Measurements from ENCODE around the gene ADARB2.

Gene ADARB2

DNA sequence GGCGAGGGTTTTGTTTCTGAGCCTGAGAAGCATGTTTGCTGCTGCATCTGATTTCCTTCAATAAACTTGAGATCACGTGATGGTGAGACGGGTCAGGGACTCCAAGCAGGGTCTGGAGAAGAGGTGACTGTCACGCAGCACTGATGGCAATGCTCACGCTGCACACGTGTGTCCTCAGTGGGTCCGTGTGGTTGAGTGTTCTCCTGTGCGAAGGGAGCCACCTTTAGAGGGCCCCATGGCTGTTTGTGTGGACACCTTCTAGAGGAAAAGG, 580.8 kb downstream of the ADARB2 start:
- no peaks in the 10 kb centered on the region for H3K36me3 ChIP-seq (ENCODE audit: control insufficient read depth in 2 of 2, insufficient read depth in 1 of 2, low read length in 2 of 2)
- no peak overlapping the region for H3K27ac ChIP-seq (ENCODE audit: extremely low read depth, low read depth, low read length)
- H3K4me1 ChIP-seq (ENCODE audit: control insufficient read depth, insufficient read depth, low read length) = no peaks in the 10 kb centered on the region
- POLR2A ChIA-PET = no interaction called here
- CTCF ChIA-PET = no interaction called here
- TF ChIP-seq ZNF571 (tag by site-specific recombination; IDR thresholded peaks at IDR 0.05) (no peak), ZNF274 (IDR thresholded peaks at IDR 0.05; ENCODE audit: low read length) (no peak), ZNF274 (tag by site-specific recombination; IDR thresholded peaks at IDR 0.05; ENCODE audit: borderline replicate concordance) (no peak)
- no peaks in the 10 kb centered on the region for H3K9me3 ChIP-seq (ENCODE audit: control insufficient read depth, insufficient read depth, low read depth, low read length)
- no peak overlapping the region for H3K4me3 ChIP-seq (ENCODE audit: low read depth, low read length)

DNA sequence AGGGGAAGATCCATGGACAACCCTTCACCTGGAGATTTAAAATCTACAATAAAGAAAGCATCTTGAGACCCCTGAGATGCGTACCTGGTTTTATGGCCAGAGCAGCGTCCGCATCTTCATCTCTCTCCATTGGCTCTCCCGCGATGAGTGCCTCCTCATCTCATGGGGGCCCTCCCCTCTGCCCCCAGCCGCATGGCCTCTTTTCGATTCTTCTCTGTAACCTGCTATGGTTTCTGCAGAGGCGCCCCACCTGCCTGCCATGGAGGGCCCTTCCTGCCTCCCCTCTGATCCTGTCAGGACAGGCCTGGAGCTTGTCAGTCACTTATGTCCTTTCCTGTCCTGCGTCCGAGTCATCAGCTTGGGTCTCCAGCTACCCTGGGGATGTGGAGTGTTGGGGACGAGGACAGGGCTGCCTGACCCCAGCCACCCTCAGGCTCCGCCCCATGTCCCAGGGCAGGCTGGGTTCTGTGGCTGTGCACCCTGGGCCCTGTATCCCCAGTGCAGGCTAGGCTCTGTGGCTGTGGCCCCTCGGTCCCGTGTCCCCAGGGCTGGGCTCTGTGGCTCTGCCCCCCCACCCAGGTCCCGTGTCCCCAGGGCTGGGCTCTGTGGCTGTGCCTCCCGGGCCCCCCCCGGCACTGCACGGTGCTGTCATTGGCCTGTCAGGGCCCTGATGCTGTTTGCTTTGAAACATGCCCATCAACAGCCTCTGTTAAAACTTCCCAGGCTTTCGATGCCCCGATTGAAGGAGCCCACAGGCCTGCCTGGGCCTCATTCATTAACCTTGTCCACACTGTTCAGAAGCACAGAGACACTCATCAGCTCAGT, 581.3 kb downstream of the ADARB2 start:
- H3K27ac ChIP-seq (ENCODE audit: extremely low read depth, low read depth, low read length) = no peak overlapping the region
- no peak for TF ChIP-seq ZFP3 (tag by site-specific recombination; IDR thresholded peaks at IDR 0.05; ENCODE audit: low read depth)
- TF ChIP-seq KLF1 (tag by site-specific recombination; IDR thresholded peaks at IDR 0.05) = no peak
- TF ChIP-seq, protein P1, sequence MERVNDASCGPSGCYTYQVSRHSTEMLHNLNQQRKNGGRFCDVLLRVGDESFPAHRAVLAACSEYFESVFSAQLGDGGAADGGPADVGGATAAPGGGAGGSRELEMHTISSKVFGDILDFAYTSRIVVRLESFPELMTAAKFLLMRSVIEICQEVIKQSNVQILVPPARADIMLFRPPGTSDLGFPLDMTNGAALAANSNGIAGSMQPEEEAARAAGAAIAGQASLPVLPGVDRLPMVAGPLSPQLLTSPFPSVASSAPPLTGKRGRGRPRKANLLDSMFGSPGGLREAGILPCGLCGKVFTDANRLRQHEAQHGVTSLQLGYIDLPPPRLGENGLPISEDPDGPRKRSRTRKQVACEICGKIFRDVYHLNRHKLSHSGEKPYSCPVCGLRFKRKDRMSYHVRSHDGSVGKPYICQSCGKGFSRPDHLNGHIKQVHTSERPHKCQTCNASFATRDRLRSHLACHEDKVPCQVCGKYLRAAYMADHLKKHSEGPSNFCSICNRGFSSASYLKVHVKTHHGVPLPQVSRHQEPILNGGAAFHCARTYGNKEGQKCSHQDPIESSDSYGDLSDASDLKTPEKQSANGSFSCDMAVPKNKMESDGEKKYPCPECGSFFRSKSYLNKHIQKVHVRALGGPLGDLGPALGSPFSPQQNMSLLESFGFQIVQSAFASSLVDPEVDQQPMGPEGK (tag by site-specific recombination; IDR thresholded peaks at IDR 0.05) = no peak
- no peak for TF ChIP-seq ZNF341 (tag by site-specific recombination; IDR thresholded peaks at IDR 0.05; ENCODE audit: low read depth)
- TF ChIP-seq TCF7L2 (IDR thresholded peaks at IDR 0.05; ENCODE audit: borderline replicate concordance, low read depth, low read length) = no peak
- TF ChIP-seq, protein P2, sequence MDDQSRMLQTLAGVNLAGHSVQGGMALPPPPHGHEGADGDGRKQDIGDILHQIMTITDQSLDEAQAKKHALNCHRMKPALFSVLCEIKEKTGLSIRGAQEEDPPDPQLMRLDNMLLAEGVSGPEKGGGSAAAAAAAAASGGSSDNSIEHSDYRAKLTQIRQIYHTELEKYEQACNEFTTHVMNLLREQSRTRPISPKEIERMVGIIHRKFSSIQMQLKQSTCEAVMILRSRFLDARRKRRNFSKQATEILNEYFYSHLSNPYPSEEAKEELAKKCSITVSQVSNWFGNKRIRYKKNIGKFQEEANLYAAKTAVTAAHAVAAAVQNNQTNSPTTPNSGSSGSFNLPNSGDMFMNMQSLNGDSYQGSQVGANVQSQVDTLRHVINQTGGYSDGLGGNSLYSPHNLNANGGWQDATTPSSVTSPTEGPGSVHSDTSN (CRISPR knock-in tag; IDR thresholded peaks at IDR 0.05) = no peak
- no peak for TF ChIP-seq ZBTB7A (tag by site-specific recombination; IDR thresholded peaks at IDR 0.05; ENCODE audit: low read depth)
- no peak for TF ChIP-seq FEZF1 (tag by site-specific recombination; IDR thresholded peaks at IDR 0.05)
- TF ChIP-seq ZNF677 (tag by site-specific recombination; IDR thresholded peaks at IDR 0.05) = no peak
- no peak for TF ChIP-seq ZNF600 (tag by site-specific recombination; IDR thresholded peaks at IDR 0.05)
- TF ChIP-seq ZNF560 (tag by site-specific recombination; IDR thresholded peaks at IDR 0.05; ENCODE audit: borderline replicate concordance) = no peak
- no peak overlapping the region for H3K4me3 ChIP-seq (ENCODE audit: low read depth, low read length)
- POLR2A ChIA-PET = no interaction called here
- H3K4me1 ChIP-seq (ENCODE audit: control insufficient read depth, insufficient read depth, low read length) = no peaks in the 10 kb centered on the region
- CTCF ChIA-PET = no interaction called here
- no peaks in the 10 kb centered on the region for H3K9me3 ChIP-seq (ENCODE audit: control insufficient read depth, insufficient read depth, low read depth, low read length)
- H3K36me3 ChIP-seq (ENCODE audit: control insufficient read depth in 2 of 2, insufficient read depth in 1 of 2, low read length in 2 of 2) = no peaks in the 10 kb centered on the region

DNA sequence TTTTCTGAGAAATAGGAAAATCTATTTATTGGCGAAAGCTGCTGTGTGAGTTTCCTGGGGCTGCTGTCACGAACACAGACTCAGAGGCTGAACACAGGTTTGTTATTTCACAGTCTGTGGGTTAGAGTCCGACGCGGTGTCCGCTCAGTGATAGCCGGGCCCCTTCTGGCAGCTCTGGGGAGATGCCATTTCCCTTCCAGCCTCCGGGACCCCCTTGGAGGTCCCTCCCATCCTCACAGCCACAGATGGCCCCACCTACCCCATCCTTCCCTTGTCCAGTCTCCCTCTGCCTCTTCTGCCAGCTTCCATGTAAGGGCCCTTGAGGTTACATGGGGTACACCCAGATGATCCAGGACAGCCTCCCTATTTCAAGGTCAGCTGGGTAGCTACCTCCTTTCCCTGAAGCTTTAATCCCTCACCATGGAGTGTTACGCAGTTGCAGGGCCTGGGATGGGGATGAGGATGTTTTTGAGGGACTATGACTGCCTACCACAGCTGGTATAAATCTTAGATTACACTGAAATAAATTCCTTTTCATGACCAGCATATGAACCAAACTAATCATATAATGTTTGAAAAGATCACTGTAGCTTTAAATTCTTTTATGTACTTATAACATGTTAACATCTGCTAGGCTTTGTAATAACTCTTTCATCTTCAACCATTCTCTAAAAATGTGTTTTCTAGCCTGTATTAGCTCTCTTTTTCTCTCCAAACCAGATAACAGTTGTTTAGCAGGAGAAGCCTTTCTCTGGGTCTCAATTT, 582.6 kb downstream of the ADARB2 start:
- H3K27ac ChIP-seq (ENCODE audit: extremely low read depth, low read depth, low read length) = no peak overlapping the region
- no peaks in the 10 kb centered on the region for H3K9me3 ChIP-seq (ENCODE audit: control insufficient read depth, insufficient read depth, low read depth, low read length)
- no peaks in the 10 kb centered on the region for H3K36me3 ChIP-seq (ENCODE audit: control insufficient read depth in 2 of 2, insufficient read depth in 1 of 2, low read length in 2 of 2)
- no peaks in the 10 kb centered on the region for H3K4me1 ChIP-seq (ENCODE audit: control insufficient read depth, insufficient read depth, low read length)
- H3K4me3 ChIP-seq (ENCODE audit: low read depth, low read length) = no peak overlapping the region
- ChIA-PET CTCF (interaction anchor here (0.5 kb wide), 1 partner anchor 226 kb away, joined by 4 read pairs; no protein-coding TSS in a partner anchor), POLR2A (no interaction called here)
- TF ChIP-seq ZNF354C (tag by site-specific recombination; IDR thresholded peaks at IDR 0.05; ENCODE audit: borderline replicate concordance, low read depth) (no peak), ZNF623 (tag by site-specific recombination; IDR thresholded peaks at IDR 0.05) (no peak), HOXD13 (CRISPR knock-in tag; IDR thresholded peaks at IDR 0.05; ENCODE audit: borderline replicate concordance) (no peak), ZNF514 (tag by site-specific recombination; IDR thresholded peaks at IDR 0.05) (no peak), ZNF830 (tag by site-specific recombination; IDR thresholded peaks at IDR 0.05; ENCODE audit: low read depth) (no peak)
- TF ChIP-seq, protein P3, sequence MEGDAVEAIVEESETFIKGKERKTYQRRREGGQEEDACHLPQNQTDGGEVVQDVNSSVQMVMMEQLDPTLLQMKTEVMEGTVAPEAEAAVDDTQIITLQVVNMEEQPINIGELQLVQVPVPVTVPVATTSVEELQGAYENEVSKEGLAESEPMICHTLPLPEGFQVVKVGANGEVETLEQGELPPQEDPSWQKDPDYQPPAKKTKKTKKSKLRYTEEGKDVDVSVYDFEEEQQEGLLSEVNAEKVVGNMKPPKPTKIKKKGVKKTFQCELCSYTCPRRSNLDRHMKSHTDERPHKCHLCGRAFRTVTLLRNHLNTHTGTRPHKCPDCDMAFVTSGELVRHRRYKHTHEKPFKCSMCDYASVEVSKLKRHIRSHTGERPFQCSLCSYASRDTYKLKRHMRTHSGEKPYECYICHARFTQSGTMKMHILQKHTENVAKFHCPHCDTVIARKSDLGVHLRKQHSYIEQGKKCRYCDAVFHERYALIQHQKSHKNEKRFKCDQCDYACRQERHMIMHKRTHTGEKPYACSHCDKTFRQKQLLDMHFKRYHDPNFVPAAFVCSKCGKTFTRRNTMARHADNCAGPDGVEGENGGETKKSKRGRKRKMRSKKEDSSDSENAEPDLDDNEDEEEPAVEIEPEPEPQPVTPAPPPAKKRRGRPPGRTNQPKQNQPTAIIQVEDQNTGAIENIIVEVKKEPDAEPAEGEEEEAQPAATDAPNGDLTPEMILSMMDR (tag by site-specific recombination; IDR thresholded peaks at IDR 0.05) = no peak
- TF ChIP-seq, protein P4, sequence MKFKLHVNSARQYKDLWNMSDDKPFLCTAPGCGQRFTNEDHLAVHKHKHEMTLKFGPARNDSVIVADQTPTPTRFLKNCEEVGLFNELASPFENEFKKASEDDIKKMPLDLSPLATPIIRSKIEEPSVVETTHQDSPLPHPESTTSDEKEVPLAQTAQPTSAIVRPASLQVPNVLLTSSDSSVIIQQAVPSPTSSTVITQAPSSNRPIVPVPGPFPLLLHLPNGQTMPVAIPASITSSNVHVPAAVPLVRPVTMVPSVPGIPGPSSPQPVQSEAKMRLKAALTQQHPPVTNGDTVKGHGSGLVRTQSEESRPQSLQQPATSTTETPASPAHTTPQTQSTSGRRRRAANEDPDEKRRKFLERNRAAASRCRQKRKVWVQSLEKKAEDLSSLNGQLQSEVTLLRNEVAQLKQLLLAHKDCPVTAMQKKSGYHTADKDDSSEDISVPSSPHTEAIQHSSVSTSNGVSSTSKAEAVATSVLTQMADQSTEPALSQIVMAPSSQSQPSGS (tag by site-specific recombination; IDR thresholded peaks at IDR 0.05; ENCODE audit: low read depth) = no peak
- TF ChIP-seq, protein P5, sequence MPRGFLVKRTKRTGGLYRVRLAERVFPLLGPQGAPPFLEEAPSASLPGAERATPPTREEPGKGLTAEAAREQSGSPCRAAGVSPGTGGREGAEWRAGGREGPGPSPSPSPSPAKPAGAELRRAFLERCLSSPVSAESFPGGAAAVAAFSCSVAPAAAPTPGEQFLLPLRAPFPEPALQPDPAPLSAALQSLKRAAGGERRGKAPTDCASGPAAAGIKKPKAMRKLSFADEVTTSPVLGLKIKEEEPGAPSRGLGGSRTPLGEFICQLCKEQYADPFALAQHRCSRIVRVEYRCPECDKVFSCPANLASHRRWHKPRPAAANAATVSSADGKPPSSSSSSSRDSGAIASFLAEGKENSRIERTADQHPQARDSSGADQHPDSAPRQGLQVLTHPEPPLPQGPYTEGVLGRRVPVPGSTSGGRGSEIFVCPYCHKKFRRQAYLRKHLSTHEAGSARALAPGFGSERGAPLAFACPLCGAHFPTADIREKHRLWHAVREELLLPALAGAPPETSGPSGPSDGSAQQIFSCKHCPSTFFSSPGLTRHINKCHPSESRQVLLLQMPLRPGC (tag by site-specific recombination; IDR thresholded peaks at IDR 0.05) = no peak
